H1 (cell line): ENCODE measurements around the gene FERMT1.

Source experiments
- EP300 ChIP-seq, 2 experiments: IDR thresholded peaks; 1 replicate in 1 of 2; 2 replicates in 1 of 2; pipeline ENCODE4 v1.6.1; 2011 to 2012; ENCODE audit warnings: low read depth in 2 of 2, low read length in 2 of 2, mild to moderate bottlenecking in 2 of 2, borderline replicate concordance in 1 of 2, inconsistent platforms in 1 of 2, moderate library complexity in 1 of 2
- JUN ChIP-seq: IDR thresholded peaks from 2 replicates; pipeline ENCODE4 v1.6.1; 2011; ENCODE audit warnings: low read depth, mild to moderate bottlenecking, improper control_type of control experiment, low read length
- NRF1 ChIP-seq: IDR thresholded peaks from 2 replicates; pipeline ENCODE4 v1.6.1; 2011; ENCODE audit warnings: mild to moderate bottlenecking, low read depth, low read length, improper control_type of control experiment
- POLR2A ChIP-seq, 2 experiments: IDR thresholded peaks; 1 replicate in 1 of 2; 2 replicates in 1 of 2; pipeline ENCODE4 v1.6.1; 2011; ENCODE audit warnings: low read depth in 2 of 2, low read length in 2 of 2, mild to moderate bottlenecking in 2 of 2; ENCODE audit errors: control extremely low read depth in 1 of 2
- POLR2AphosphoS5 ChIP-seq: IDR thresholded peaks from 2 replicates; pipeline ENCODE4 v1.6.1; 2011; ENCODE audit warnings: low read depth, low read length
- RBBP5 ChIP-seq: IDR thresholded peaks from 2 replicates; pipeline ENCODE4 v1.7.1; 2012; ENCODE audit warnings: low read depth, mild to moderate bottlenecking, inconsistent platforms, low read length, moderate library complexity, borderline replicate concordance
- TEAD4 ChIP-seq: IDR thresholded peaks from 2 replicates; pipeline ENCODE4 v1.6.1; 2012; ENCODE audit warnings: low read depth, low read length, inconsistent platforms, mixed read lengths
- YY1 ChIP-seq: IDR thresholded peaks from 2 replicates; pipeline ENCODE4 v1.6.1; 2011; ENCODE audit warnings: low read depth, mild to moderate bottlenecking, low read length
- TF ChIP-seq, protein P1 (sequence below), 3 experiments: IDR thresholded peaks; 1 replicate in 2 of 3; 2 replicates in 1 of 3; pipeline versions ENCODE4 v1.5.1 to v1.6.1; 2011; ENCODE audit warnings: low read length in 3 of 3, mild to moderate bottlenecking in 3 of 3, inconsistent platforms in 2 of 3, low read depth in 1 of 3, moderate library complexity in 1 of 3; ENCODE audit not compliant: insufficient read depth in 1 of 3; ENCODE audit errors: control extremely low read depth in 1 of 3
- TF ChIP-seq, protein P2 (sequence below): IDR thresholded peaks from 2 replicates; pipeline ENCODE4 v1.6.1; 2011; ENCODE audit warnings: low read depth, mild to moderate bottlenecking, low read length; ENCODE audit not compliant: insufficient read depth

DNA sequence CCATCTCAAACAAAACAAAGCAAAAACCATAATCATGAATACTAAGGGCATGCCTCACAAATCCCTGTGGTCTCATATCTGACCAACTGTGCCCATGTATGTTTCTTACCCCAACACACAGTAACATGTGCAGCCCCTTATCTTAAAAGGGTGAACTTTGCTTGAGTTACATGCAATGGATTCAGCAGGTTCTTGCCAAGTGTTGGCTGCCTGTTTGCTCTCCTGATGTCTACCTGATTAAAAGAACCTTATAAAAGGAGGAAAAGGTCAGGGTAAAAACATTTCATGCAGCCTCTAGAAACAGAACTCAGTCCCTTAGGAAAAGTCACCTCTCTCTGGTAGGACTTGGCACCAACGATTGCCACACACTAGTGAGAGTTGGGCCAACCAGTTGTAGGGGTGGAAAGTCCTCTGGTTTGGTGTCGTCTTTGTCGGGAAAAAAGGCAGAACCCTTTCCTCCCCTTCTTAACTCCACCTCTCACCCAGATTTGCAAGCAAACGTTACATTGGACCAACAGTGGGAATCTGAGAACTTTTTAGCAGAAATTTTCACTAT lies 55.0 kb downstream of the FERMT1 start:
- TF ChIP-seq, protein P1, sequence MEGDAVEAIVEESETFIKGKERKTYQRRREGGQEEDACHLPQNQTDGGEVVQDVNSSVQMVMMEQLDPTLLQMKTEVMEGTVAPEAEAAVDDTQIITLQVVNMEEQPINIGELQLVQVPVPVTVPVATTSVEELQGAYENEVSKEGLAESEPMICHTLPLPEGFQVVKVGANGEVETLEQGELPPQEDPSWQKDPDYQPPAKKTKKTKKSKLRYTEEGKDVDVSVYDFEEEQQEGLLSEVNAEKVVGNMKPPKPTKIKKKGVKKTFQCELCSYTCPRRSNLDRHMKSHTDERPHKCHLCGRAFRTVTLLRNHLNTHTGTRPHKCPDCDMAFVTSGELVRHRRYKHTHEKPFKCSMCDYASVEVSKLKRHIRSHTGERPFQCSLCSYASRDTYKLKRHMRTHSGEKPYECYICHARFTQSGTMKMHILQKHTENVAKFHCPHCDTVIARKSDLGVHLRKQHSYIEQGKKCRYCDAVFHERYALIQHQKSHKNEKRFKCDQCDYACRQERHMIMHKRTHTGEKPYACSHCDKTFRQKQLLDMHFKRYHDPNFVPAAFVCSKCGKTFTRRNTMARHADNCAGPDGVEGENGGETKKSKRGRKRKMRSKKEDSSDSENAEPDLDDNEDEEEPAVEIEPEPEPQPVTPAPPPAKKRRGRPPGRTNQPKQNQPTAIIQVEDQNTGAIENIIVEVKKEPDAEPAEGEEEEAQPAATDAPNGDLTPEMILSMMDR (IDR thresholded peaks at IDR 0.05; ENCODE audit: control extremely low read depth in 1 of 3, insufficient read depth in 1 of 3, low read depth in 1 of 3, low read length in 3 of 3) = no peak
- TF ChIP-seq JUN (no peak), TEAD4 (no peak), POLR2A (IDR thresholded peaks at IDR 0.05; ENCODE audit: control extremely low read depth in 1 of 2, low read depth in 2 of 2, low read length in 2 of 2) (no peak), YY1 (no peak), POLR2AphosphoS5 (no peak), EP300 (IDR thresholded peaks at IDR 0.05; ENCODE audit: borderline replicate concordance in 1 of 2, low read depth in 2 of 2, low read length in 2 of 2) (no peak), NRF1 (no peak), RBBP5 (no peak)
- TF ChIP-seq, protein P2, sequence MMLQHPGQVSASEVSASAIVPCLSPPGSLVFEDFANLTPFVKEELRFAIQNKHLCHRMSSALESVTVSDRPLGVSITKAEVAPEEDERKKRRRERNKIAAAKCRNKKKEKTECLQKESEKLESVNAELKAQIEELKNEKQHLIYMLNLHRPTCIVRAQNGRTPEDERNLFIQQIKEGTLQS = no peak
